Right ventricle myocardium superior (tissue), 1 donor: ENCODE data around the gene HOXA3. TPM values are rescaled to one million over a fixed set of nuclear protein-coding genes. Genes with fewer than 3 reads are reported as not detected.

Experiments used
- ATAC-seq: fragments of 200-7000 bp; cut with Tn5 transposase; one replicate; pipeline ENCODE4 v1.9.1; 2020; ENCODE audit warnings: mild to moderate bottlenecking; ENCODE audit not compliant: poor library complexity
- DNase-seq: peaks from one replicate; pipeline ENCODE4 v3.0.0-alpha.2; 2020
- intact Hi-C: fragments of 100-400 bp; cut with DNase I; formaldehyde crosslinking; loops from one replicate; pipeline ENCODE4 v1.11.2; 2022
- total RNA-seq: library from RNA; stranded (reverse); fragmentation: NEBNext Ultra II Directional; extraction: Animal tissue kit (Norgen Biotek cat#: 25700); gene quantifications from one replicate; pipeline ENCODE4 v1.2.1, GENCODE V29; 2021
- donor health status: DM: no; HTN: yes; CAD: no; lungs with severe emphysema.

Gene HOXA3
- total RNA-seq, 1 donor from 2014 or later, result 0.35 TPM

DNA sequence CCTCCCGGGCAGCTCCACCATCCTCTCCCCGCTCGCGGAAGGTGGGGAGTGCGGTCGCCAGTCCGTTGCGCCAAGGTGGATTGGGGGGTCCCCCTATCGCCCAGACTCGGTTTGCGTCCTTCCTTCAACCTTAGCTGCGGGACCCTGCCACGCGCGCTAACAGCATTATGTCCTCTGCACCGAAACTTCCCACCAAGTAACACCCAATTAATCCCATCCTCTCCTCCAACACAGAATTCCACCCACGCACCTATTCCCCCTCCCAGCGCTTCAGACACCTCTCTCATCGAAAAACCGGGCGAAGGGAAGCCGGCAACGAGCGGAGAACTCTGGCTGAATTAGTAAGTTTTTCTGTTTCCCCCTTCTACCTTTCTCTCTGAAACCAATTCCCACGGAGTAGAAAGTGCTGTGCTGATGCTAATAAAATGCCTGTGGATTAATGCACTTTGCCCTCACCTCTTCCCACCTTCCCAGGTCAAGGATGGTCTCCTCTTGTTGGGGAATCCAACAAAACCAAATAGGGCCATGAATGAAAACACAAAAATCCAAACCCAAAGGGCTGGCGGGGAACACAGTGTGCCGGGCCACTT lies 947 bp downstream of the HOXA3 start:
- ATAC-seq (no peak), DNase-seq (no peak)
- intact Hi-C loops, result no loop called here

DNA sequence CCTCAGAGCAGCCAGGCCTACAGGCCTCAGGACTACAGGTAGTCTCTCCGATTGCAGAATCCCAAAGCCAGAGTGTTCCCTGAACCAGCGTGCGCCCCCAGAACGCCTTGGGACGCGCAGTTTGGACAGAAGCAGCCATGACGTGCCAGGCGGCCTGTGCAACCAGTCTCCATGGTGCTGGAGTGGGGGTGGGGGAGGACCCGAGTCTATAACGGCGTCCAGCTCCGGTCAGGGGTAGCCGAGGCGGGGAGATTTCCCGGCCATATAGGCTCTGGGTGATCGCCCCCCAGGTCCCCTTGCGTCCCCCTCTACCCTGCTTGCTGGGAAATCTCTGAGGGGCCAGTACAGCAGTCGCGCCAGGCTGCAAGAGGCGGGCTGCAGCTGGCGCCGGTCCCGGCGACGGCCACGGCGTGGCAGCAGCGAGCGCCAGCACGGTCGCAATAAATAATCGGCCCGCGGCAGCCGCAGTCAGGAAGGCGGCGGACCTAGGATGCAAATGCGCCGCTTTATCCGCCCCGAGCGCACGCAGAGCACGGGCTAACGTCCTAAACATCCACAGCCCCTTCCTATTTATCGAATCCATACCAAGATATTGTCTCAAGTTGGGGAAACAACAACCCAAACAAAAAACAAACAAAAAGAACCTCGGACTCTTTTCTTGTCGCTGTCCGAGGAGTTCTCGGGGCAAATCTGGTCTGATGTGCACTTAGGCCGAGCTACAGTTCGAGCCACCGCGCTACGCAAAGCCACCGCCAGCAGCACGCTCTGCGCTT lies 1.6 kb downstream of the HOXA3 start:
- intact Hi-C loops, result no loop called here
- peak; percentile 87 for ATAC-seq
- peak; percentile 78 for DNase-seq

DNA sequence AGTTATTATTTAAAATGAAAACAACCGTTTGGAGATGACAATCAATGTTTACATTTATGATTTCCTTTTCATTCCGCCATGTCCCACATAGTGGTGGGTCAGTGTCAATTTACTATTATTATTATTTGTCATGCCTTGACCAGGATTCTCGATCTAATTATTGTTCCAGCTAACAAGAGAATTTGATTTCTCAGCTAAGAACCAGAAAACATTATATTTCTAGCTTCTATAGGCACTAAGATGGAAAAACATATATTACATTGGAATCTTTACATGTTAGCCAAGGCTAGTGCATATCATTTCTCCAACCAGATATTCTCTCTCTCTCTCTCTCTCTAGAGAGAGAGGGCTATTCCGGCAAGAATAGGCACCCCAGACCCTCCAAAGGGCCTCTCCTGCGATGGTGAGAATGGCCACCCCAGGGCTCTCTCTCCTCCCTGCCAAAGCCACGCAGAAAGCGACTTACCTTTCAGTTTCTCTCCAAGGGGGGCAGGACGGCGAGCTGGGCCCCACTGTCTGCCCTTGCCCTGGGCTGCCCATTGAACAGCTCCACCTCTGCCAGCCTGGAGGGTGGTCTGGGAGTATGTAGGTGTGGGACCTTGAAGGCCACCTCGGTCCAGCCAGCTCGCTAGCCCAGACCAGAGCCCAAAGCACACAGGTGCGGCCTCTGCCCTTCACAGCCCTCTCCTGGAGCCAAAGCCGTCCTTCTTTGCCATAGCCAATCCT lies 2.4 kb downstream of the HOXA3 start:
- ATAC-seq (no peak), DNase-seq (no peak)
- intact Hi-C loops, result no loop called here

DNA sequence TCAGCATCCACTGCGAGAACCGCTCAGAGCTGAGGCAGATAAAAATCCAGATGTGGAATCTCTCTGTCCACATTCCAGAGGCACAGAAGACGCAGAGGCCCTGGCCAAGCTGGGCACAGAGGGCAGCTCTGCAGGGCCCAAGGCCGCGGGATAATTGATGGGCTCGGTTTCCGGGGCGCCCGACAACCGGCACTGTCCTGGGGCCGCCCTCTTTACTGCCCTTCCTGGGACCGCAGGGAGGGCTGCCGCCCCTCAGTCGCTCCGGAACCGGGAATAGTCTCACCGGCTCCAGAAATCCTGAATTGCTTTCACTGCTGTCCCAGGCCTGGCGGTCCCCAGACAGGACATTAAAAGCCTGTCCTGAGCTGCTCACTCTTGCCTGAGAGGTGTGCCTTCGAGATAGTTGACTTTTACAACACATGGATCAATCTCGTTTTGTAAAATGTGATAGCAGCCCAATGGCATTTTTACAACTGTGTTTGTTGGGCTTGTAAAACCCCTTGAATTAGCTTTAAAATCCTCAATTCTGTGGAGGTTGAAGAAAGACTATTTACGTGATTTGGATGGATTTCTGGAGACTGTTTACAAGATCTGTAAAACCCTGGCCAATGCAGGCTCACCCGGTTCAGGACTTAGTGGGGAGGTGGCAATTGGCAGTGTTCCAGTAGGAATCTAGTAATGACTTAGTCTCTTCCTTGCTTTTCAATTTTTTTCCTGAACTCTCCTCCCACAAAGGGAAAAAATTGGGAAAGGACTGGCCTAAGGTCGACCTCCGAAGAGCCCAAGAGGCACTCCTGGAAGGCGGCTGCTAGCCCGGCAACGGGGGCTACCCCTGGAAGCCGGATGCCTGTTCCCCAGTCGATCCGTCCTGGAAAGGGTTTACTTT lies 3.4 kb downstream of the HOXA3 start:
- intact Hi-C loops, result no loop called here
- no peak for ATAC-seq
- no peak for DNase-seq

DNA sequence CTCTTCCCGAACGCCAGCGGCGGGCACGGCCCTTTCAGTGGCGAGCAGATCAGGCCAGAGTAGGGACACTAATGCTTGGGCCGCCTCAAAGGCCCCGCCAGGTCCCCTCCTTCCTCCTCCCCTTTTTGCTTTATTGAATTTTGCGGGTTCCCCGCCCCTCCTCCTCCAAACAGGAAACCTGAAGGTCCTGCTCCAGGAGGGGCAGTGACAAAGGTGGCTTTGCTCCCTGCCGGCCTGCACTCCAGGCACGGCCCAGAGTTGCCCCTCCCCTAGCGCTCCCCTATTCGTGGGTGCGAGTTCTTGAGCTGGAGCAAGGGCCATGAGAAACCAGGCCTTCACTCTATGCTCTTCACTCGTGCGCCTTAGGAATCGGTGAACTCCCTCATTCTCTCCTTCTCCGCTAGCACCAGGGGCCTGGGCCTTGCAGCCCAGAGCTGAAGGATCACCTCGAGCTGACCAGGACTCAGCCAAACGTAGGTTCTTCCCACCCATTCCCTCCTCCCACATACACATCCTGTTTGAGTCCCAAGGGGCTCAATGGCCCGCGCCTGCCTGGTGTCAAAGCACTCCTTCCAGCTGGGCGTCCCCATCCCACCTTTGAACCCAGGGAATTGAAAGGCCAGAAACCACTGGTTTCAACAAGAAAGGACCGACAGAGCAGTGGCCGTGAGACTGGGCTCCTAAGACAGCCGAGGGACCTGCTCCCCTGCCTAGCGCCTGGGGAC lies 4.2 kb downstream of the HOXA3 start:
- DNase-seq (no peak), ATAC-seq (no peak)
- intact Hi-C loops, result no loop called here

DNA sequence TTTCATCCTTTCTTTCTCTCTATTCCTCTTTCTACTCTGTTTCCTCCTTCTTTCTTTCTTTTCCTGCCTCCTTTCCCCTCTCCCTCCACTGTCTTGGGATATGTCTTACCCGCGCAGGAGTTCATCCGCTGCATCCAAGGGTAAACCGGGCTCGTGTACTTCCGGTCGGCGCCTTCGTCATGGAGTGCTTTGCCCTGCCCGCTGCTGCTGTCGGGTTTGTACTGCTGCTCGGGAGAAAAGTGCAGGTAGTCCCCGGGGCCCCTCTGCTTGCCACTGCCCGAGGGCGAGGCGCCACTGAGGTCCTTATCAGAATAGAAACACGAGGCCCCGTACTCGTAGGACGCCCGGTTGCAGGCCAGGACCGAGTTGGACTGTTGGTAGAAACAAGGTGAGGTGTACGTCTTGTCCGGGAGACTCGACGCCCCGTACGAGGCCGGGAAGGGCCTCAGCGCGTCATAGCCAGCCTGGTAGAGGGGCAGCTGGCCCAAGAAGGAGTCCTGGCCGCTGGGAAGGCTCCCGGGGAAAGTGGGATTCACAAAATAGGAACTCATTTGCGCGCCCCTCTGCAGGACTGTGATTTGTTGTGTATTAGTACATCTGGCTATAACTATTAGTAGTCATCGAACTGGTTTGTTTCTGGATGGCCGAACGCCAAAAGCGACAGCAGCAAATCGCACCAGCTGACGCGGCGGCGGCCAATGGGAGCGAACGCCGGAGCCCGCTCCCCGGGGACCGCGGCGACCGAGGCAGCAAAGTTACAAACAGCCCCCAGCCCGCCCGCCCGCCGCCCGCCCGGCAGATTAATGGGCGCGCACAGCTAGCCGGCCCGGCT lies 5.0 kb downstream of the HOXA3 start, which contains the start of gene HOXA6:
HOXA6 (minus strand) TSS at position 576 of the 832 bp plus-strand sequence; CDS start at position 551, 25 bp downstream.
- intact Hi-C loops, result no loop called here
- DNase-seq (no peak), ATAC-seq (no peak)

DNA sequence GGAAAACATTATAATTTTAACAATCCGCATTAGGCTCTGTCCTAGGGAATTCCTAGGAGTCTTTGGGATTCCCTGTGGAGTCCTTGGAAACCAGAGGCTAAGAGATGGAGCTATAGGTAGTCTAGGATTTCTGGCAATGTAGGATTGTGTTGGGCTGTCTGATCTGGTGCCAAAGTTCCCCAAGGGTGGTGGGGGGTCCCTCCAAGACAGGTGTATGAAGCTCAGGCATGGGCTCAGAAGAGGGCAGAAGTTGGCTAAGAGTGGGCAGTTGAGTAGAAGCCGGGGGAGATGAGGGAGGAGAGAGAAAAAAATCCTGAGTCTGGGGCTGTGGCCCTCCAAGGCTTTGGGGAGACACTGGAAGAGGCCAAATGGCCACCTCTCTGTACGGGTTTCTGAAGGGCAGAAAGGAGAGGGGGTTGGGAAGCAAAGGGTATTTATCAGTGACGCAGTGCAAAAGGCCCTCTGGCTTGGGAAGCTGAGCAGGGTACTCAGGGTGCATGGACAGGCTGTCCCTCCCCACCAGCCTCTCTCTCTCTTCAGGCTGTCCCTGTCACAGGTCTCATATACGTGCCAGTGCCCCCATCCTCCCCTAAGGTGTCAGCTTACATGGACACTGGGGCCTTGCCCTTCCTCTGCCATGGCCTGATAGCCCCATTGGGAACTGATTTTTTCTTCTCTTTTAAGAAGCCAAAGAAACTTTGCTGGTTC lies 5.7 kb downstream of the HOXA3 start:
- intact Hi-C loops, result no loop called here
- no peak for DNase-seq

DNA sequence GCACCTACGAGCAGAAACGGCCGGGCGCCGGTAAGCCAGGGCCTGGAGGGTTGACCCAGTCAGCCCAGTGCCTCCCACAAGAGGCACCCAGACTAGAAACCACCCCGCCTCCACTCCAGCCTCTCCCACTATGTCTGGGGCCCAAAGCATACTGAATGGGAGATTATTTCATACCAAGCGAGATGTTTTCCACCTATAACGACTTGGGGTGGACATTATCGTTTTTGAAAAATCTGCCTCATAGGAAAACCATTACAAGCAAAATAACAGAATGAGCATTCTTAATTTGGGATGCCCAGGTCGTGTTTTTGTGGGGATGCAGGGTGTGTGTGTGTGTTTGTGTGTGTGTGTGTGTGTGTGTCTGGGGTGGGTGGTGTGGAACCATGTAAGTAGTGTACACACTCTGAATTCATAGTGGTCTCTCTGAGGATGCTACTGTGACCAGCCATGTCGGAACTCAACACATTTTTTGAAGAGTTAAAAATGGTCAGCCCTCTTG lies 6.4 kb downstream of the HOXA3 start:
- no peak for DNase-seq
- ATAC-seq, result no peak
- intact Hi-C loops, result no loop called here

More for the DNA sequence above, 5.7 kb downstream of the HOXA3 start:
- ATAC-seq, result no peak

DNA sequence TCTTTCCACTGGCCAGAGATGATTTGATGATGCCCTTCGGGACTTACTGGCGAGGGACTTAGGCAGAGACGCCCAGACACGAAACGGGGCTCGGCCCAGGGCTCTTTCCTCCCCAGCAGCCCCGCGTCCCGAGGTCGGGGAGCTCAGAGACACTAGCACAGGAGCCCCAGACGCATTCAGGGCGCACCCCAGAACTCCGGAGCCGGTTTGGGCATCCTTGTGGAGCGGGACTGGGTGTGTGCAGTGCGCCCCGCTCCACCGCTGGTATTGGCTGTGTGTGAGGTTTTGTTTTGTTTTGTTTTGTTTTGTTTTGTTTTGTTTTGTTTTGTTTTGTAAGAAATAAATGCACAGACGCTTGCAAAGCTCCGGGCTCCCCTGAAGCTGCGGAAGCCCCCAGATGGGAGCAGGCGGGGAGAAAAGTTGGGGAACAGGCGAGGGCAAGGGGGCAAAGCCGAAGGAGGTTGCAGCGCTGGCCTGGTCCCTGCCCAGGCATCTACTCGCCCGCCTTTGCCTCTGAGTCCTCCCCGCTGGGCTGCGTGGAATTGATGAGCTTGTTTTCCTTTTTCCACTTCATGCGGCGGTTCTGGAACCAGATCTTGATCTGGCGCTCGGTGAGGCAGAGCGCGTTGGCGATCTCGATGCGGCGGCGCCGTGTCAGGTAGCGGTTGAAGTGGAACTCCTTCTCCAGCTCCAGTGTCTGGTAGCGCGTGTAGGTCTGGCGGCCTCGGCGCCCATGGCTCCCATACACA lies 7.0 kb downstream of the HOXA3 start:
- intact Hi-C loops, result no loop called here
- DNase-seq, result no peak

DNA sequence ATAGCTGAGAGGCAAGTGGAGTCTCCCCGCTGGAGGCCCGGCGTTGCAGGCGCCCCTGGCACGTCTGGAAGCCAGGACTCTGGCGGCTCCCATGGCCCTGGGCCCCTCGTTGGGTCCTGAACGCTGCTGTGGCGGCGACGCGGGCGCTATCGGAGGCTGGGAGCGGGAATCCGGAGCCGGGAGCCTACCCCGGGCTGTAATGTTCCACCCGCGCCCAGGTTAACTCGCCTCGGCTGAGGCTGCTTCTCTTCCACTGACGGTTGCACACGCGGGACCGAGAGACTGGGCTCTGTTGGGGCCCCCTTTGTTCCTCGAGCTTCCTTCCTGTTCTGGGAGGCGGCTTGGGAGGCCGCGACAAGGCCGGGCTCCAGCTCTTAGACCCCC lies 7.6 kb downstream of the HOXA3 start:
- intact Hi-C loops, result no loop called here
- ATAC-seq, result no peak
- no peak for DNase-seq

More for the DNA sequence above, 7.0 kb downstream of the HOXA3 start:
- no peak for ATAC-seq

DNA sequence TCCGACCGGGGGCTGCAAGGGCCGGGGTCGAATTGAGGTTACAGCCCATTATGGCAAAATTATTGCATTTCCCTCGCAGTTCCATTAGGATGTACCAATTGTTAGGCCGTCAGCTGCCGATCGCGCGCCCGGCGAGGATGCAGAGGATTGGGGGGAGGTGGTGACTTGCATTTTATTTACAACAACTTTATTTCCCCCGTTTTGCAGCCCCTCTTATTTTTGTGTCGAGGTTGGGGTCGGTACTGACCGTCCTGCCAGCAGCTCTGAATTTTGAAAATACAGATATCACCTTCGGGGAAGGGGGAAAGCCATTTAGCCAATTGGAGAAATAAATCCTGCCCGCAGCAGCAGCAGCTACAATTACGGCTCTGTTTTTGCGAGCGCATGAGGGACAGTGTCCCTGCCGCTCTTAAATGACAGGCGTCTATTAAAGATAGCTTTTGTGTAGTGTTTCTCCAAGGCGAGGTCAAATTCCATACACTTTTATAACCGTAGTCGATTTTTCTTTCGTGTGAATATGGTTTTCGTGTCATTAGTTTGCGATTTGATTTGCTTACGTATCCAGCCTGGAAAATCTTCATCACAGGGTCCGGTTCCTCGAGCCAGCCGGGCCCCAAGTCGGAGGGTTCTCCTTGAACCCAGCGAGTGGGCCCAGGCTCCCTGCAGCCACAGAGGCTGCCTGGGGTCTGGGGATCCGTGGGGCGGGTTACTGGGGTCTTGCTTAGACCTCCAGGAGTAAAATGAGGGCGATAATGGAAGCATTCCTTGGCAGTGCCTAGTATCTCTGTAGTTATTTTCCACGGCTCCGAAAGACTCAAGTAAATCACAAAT lies 8.2 kb downstream of the HOXA3 start:
- DNase-seq (no peak), ATAC-seq (no peak)
- intact Hi-C loops, result no loop called here

DNA sequence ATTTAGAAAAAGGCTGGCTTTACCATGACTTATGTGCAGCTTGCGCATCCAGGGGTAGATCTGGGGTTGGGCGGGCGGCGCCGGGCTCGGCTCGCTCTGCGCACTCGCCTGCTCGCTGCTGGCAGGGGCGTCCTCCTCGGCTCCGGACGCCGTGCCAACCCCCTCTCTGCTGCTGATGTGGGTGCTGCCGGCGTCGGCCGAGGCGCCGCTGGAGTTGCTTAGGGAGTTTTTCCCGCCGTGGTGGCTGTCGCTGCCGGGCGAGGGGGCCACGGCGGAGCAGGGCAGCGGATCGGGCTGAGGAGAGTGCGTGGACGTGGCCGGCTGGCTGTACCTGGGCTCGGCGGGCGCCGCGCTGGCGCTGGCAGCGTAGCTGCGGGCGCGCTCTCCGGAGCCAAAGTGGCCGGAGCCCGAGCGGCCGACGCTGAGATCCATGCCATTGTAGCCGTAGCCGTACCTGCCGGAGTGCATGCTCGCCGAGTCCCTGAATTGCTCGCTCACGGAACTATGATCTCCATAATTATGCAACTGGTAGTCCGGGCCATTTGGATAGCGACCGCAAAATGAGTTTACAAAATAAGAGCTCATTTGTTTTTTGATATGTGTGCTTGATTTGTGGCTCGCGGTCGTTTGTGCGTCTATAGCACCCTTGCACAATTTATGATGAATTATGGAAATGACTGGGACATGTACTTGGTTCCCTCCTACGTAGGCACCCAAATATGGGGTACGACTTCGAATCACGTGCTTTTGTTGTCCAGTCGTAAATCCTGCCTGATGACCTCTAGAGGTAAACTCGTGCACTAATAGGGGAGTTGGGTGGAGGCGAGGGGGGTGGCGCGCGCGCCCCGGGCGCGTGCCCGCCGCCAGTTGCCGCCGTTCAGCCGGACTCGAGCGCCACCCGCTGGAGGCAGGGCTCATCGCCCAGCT lies 9.1 kb downstream of the HOXA3 start, which contains the start of gene HOXA5:
HOXA5 (minus strand) TSS at position 659 of the 927 bp plus-strand sequence; CDS start at position 585, 74 bp downstream.
- DNase-seq (no peak), ATAC-seq (peak; percentile 54)
- intact Hi-C loops, result no loop called here

DNA sequence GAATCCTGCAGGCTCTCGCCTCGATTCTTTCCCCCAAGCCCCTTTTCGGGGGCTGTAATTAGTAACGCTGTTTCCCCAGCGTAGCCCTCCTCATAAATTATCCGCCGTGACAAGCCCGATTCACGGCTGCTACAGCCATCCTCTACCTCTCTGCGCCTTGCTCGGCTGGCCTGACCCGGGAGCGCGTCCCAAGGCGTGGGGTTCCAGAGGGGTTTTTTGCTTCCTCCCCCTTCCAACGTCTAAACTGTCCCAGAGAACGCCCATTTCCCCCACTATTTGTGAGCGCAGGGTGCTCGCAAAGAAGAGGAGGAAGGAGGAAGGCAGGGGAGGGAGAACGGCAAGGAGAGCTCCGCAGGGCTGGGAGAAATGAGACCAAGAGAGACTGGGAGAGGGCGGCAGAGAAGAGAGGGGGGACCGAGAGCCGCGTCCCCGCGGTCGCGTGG lies 9.8 kb downstream of the HOXA3 start:
- DNase-seq (no peak), ATAC-seq (no peak)
- intact Hi-C loops, result no loop called here
